ENCODE results near the gene ARPC1A. TPM values are rescaled to one million over a fixed set of nuclear protein-coding genes. Genes with fewer than 3 reads are reported as not detected.
A peak's percentile ranks its signal among the peaks of the same experiment; 100 is the strongest.
"Not testable (repeated sequence)": the region's sequence is repeated elsewhere in the genome, so short reads cannot be mapped to it uniquely, and the experiment has no call there.

The ARPC1A gene
- total RNA-seq, 1 donor: 132 TPM

DNA sequence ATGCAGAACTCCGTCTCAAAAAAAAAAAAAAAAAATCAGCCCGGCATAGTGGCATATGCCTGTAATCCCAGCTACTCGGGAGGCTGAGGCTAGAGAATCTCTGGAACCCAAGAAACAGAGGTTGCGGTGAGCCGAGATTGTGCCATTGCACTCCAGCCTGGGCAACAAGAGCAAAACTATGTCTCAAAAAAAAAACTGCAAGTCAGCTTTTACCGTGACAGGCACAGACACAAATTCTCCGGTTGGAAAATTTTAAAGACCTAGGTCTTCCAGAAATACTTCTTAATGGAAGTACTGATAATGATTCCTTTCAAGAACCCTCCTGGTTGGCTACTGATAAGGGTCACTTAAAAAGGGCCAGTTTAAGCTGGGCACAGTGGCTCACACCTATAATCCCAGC, 29.4 kb downstream of the ARPC1A start:
- TF ChIP-seq, protein P1, sequence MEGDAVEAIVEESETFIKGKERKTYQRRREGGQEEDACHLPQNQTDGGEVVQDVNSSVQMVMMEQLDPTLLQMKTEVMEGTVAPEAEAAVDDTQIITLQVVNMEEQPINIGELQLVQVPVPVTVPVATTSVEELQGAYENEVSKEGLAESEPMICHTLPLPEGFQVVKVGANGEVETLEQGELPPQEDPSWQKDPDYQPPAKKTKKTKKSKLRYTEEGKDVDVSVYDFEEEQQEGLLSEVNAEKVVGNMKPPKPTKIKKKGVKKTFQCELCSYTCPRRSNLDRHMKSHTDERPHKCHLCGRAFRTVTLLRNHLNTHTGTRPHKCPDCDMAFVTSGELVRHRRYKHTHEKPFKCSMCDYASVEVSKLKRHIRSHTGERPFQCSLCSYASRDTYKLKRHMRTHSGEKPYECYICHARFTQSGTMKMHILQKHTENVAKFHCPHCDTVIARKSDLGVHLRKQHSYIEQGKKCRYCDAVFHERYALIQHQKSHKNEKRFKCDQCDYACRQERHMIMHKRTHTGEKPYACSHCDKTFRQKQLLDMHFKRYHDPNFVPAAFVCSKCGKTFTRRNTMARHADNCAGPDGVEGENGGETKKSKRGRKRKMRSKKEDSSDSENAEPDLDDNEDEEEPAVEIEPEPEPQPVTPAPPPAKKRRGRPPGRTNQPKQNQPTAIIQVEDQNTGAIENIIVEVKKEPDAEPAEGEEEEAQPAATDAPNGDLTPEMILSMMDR (IDR thresholded peaks at IDR 0.05; ENCODE audit: extremely low read depth, low read depth, low read length): no peak
- H3K79me2 ChIP-seq (ENCODE audit: insufficient read depth, low read length): peaks cover 6% of the 10 kb centered on the region
- H3K4me2 ChIP-seq (ENCODE audit: insufficient read depth, low read length): no peak overlapping the region
- no peaks in the 10 kb centered on the region for H3K4me1 ChIP-seq (ENCODE audit: insufficient read depth, low read length)
- H2AFZ ChIP-seq (ENCODE audit: low read length): no peak overlapping the region
- no peak overlapping the region for H3K27ac ChIP-seq (ENCODE audit: low read depth, low read length)
- peaks cover 2% of the 10 kb centered on the region for H4K20me1 ChIP-seq (ENCODE audit: insufficient read depth, low read length)
- no peaks in the 10 kb centered on the region for H3K9me3 ChIP-seq (ENCODE audit: low read depth, low read length)
- H3K27me3 ChIP-seq (ENCODE audit: insufficient read depth, low read length): no peaks in the 10 kb centered on the region
- no peak overlapping the region for H3K4me3 ChIP-seq (ENCODE audit: insufficient read depth, low read length)
- DNase-seq (ENCODE audit: insufficient read length, low spot score, missing footprints): no peak
- H3K36me3 ChIP-seq (ENCODE audit: insufficient read depth, low read length): peaks cover 68% of the 10 kb centered on the region

DNA sequence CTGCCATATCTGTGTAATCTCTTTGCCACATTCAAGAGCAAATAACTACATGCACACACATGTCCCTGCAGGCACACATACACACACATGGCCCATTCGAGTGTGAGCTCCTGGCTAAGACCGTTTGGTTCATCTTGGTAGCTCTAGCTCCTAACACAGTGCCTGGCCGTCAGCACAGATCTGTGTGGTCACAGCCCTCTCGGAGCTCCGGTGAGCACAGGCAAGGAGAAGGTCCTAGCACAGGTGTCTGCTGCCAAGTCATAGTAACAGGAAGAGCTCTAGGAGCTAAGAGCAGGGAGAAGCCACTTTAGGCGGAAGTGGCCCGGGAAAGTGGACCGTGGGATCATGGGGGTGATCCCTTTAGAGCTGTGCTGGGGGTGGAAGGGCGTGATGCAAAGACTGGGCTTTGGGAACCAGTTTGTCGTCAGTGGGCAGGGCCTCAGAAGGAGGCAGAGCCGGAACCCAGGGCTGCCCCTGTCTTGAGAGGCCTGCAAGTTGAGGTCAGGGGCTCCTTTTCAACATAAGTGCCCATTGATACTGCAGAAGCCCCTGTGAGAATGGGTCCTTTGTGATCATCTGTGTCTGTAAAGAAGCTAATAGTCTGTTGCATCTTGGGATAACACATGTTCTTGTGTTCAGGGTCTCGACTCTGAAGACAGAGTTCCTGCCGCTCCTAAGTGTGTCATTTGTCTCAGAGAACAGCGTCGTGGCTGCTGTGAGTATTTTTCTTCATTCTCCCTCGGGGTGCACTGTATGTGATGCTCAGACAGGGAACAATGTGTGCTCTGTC, 32.2 kb downstream of the ARPC1A start:
- Histone ChIP-seq H3K27me3 (ENCODE audit: insufficient read depth, low read length) (no peaks in the 10 kb centered on the region), H3K4me1 (ENCODE audit: insufficient read depth, low read length) (peaks cover 3% of the 10 kb centered on the region), H3K36me3 (ENCODE audit: insufficient read depth, low read length) (peaks cover 69% of the 10 kb centered on the region), H3K79me2 (ENCODE audit: insufficient read depth, low read length) (peaks cover 4% of the 10 kb centered on the region), H4K20me1 (ENCODE audit: insufficient read depth, low read length) (peaks cover 7% of the 10 kb centered on the region), H2AFZ (ENCODE audit: low read length) (no peak overlapping the region), H3K4me2 (ENCODE audit: insufficient read depth, low read length) (no peak overlapping the region), H3K27ac (ENCODE audit: low read depth, low read length) (no peak overlapping the region), H3K4me3 (ENCODE audit: insufficient read depth, low read length) (no peak overlapping the region), H3K9me3 (ENCODE audit: low read depth, low read length) (no peaks in the 10 kb centered on the region)
- peak; percentile 63 for DNase-seq (ENCODE audit: insufficient read length, low spot score, missing footprints)
- TF ChIP-seq, protein P1 (IDR thresholded peaks at IDR 0.05; ENCODE audit: extremely low read depth, low read depth, low read length): no peak

DNA sequence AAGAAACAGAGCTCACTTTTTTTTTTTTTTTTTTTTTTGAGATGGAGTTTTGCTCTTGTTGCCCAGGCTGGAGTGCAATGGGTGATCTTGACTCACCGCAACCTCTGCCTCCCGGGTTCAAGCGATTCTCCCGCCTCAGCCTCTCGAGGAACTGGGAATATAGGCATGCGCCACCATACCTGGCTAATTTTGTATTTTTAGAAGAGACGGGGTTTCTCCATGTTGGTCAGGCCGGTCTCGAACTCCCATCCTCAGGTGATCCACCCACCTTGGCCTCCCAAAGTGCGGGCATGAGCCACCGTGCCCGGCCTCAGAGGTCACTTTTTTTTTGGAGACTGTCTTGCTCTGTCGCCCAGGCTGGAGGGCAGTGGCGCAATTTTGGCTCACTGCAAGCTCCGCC, 32.8 kb downstream of the ARPC1A start:
- not testable (repeated sequence) for H3K9me3 ChIP-seq (ENCODE audit: low read depth, low read length); H3K27me3 ChIP-seq (ENCODE audit: insufficient read depth, low read length); H3K4me2 ChIP-seq (ENCODE audit: insufficient read depth, low read length); DNase-seq (ENCODE audit: insufficient read length, low spot score, missing footprints); H3K4me1 ChIP-seq (ENCODE audit: insufficient read depth, low read length); H3K79me2 ChIP-seq (ENCODE audit: insufficient read depth, low read length); H2AFZ ChIP-seq (ENCODE audit: low read length); H3K4me3 ChIP-seq (ENCODE audit: insufficient read depth, low read length); H3K27ac ChIP-seq (ENCODE audit: low read depth, low read length)
- Histone ChIP-seq H3K36me3 (ENCODE audit: insufficient read depth, low read length) (peaks cover 71% of the 10 kb centered on the region), H4K20me1 (ENCODE audit: insufficient read depth, low read length) (peaks cover 11% of the 10 kb centered on the region)

DNA sequence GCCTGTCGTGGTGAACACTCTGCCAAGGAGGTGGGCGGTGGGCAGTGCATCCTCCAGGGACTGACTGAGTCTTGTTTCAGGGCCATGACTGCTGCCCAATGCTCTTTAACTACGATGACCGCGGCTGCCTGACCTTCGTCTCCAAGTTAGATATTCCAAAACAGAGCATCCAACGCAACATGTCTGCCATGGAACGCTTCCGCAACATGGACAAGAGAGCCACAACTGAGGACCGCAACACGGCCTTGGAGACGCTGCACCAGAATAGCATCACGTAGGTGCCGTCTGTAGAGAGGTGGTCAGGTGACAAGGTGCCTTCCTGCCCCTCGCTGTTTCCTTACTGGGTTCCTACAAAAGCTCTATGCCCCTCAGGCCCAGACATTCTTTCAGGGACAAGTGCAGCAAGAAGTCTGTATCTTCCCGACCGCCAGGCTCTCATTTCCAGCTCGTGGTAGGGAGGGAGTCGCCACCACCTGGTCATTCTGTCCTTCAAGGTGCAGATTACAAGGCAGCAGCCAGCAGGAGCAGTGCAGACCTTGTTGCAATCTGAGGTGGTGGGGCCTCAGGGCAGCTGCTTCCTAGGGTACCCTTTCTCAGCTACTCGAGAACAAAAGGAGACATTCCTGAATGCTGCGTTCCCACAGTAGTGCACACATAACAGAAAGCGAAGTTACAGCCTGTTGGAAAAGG, 33.9 kb downstream of the ARPC1A start:
- H3K79me2 ChIP-seq (ENCODE audit: insufficient read depth, low read length): peaks cover 4% of the 10 kb centered on the region
- no peaks in the 10 kb centered on the region for H3K9me3 ChIP-seq (ENCODE audit: low read depth, low read length)
- H3K27me3 ChIP-seq (ENCODE audit: insufficient read depth, low read length): no peaks in the 10 kb centered on the region
- peaks cover 74% of the 10 kb centered on the region for H3K36me3 ChIP-seq (ENCODE audit: insufficient read depth, low read length)
- H4K20me1 ChIP-seq (ENCODE audit: insufficient read depth, low read length): peaks cover 11% of the 10 kb centered on the region
- no peak for DNase-seq (ENCODE audit: insufficient read length, low spot score, missing footprints)
- H2AFZ ChIP-seq (ENCODE audit: low read length): no peak overlapping the region
- no peak overlapping the region for H3K27ac ChIP-seq (ENCODE audit: low read depth, low read length)
- H3K4me1 ChIP-seq (ENCODE audit: insufficient read depth, low read length): peaks cover 6% of the 10 kb centered on the region
- H3K4me3 ChIP-seq (ENCODE audit: insufficient read depth, low read length): no peak overlapping the region
- H3K4me2 ChIP-seq (ENCODE audit: insufficient read depth, low read length): no peak overlapping the region
- TF ChIP-seq, protein P1 (IDR thresholded peaks at IDR 0.05; ENCODE audit: extremely low read depth, low read depth, low read length): no peak
